HG02642 (cell line): Measurements from ENCODE around the gene SSTR1.

Experiments used
- ATAC-seq: cut with Tn5 transposase; IDR thresholded peaks from one replicate; pipeline ENCODE4 v1.9.1; 2021; ENCODE audit warnings: mild to moderate bottlenecking; ENCODE audit not compliant: unreplicated experiment, poor library complexity

The SSTR1 gene

DNA sequence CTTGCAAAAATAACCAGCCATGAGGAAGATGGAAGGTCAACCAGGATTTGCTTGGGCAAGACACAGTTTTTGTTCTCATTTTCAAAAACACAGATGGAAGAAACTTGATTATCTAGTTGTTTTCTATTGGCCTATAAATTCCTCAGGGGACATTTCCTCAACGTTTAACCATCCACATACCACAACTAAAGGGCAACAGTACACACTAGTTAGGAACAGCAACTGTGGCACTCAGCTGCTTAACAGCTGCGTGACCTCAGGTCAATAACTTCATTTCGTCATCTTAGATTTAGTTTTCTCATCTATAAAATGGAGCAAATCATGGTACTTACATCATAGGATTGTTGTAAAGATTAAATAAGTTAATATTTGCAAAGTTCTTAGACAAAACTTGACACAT lies 18.7 kb downstream of the SSTR1 start:
- no peak for ATAC-seq

DNA sequence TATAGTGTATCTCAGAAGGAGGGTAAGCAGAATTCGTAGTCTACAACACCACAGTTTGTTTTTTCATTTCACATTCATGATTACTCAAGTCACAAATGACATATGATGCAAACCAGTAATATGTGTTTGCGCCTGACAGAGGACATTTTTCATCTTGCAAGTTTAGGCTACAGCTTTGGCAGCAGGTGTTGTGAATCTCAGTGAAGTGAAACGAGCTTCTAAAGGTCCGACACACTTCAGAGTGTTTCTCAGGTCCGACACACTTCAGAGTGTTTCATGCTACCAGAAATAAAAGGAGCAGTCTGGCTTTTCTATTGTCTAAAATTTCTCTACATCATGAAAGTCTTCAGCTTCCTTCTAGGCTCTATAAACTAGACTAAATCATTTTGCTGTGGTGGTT lies 25.5 kb downstream of the SSTR1 start:
- ATAC-seq = no peak

DNA sequence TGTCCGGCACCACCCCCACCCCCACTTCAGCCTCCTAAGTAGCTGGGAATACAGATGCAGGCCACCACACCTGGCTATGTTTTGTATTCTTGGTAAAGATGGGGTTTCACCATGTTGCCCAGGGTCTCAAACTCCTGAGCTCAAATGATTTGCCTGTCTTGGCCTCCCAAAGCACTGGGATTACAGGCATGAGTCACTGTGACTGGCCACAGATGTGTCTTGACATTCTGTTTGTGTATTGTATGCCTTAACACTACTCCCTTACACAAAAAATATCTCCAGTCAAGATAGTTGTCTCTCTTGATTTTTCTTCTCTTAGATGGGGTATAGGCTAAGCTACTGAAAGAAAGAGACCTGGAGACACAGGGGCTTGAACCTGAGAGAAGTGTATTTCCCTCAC lies 30.6 kb downstream of the SSTR1 start:
- ATAC-seq = no peak

DNA sequence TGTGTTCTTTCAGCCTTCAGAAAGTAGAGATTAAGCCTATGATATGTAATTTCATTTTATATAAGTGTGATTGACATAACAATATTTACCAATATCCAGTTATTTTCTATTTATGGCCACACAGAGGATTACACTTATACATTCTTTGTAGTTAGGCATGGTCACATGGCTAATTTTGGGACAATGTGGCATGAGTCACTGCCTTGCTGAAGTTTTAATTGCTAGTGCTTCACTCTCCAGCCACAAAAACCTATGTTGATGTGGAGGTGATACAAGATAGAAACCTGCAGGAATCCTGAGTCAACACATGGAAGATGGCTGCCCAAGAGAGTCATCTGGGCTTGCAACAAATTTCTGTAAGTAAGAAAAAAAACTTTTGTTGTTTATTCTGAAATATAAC lies 31.2 kb downstream of the SSTR1 start:
- ATAC-seq = no peak

DNA sequence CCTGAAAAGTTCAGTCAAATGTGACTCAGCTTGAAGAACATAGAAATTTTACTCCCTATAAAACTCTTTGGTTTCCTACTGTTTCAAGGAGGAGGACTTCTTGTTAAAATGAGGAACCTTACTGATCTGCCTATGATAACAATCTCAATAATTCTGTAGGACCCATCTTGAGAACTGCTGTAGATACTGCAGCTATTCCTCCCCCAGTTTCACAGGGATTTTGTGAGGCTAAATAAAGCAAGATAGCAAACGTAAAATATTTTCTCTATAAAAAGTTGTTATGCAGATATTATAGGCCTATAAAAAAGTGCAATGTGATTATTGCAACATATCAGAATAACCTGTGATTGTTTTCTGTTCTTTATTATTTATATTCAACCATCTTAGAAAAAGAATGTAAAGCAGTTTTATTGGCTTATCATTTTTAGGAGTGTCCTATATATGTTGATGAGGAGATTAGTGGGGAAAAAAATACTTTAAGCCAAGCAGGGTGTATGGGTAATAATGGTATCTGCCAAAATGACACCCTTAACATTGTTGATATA lies 36.1 kb downstream of the SSTR1 start:
- no peak for ATAC-seq

DNA sequence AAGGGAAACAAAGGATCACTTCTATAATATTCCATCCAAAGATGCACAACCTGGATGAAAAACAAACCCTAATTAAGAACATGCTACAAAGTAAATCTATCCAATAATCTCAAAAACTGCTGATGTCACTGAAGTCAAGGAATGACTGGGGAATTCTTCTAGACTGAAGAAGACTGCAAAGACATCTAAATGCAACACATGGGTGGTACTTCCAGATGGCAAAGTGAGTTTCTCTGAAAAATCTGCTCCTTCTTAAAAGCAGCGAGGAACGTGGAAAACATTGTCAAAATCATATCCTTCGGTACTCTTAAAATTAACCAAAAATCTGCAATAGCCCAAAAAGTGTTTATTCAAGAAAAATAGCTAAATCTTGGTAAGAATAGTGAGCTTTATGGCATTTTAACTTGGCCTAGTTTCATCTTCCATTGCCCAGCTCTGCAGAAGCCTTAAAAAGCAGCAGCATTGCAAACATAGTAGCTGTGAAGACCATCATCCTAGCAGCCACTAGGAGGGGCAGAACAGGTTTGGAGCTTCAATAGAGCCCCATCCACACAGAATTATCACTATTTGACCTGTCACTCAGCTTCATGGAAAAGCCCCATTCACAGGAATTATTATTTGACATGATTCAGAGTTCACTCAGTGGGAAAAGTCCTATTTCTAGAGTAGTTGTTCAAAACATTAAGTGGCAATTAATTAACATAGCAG lies 40.8 kb downstream of the SSTR1 start:
- ATAC-seq = no peak

DNA sequence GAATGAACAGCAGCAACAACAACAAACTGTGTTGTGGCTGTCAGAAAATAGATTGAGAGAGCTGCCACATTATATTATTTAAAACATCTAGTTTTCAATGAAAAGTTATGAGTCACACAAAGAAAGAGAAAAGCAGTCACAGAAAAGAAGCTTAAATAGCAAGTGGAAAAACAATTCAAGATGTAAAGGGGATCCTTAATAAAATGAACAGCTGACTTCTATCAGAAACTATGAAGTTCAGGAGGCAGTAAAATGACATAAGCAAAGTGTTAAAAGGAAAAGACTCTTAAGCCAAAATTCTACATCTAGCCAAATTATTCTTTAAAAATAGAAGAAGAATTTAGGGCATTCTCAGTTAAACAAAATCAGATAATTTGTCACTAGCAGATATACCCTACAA lies 42.6 kb downstream of the SSTR1 start:
- ATAC-seq = no peak

DNA sequence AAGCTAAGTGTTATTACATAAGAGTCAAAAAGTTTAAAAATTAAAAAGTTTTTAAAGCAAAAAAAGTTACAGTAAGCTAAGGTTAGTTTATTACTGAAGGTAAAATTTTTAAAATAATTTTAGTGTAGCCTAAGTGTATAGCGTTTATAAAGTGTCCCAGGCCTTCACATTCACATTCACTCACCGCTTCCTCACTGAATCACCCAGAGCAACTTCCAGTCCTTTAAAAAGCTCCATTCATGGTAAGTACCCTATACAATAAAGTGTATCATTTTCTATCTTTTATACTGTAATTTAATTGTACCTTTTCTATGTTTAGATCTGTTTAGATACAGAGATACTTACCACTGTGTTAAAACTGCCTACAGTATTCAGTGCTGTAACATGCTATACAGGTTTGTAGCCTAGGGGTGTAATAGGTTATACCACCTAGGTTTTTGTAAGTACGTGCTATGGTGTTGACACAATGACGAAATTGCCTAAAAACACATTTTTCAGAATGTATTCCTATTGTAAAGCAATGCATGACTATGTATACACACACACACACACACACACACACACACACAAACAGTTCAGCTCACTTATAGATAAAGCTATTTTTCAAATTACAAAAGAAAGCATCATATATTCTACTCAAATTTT lies 44.5 kb downstream of the SSTR1 start:
- no peak for ATAC-seq

DNA sequence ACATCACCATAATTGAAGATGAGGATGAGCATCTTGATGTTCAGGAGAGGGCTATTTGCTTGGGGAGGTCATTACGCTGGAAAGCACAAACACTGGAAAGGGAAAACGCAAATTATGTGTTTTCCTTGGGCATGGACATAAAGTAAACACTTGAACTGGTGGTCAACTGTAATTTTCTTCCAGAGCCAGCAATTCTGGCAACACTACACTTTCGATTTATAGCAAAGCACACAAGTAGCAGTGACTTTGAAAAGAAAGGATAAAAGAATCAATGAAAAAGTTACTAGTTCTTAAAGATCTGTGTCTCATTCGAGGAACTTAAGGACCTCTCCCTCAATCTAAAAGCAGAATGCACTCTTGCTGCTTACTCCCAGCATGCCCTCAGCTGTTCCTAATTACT lies 46.0 kb downstream of the SSTR1 start:
- ATAC-seq = no peak

DNA sequence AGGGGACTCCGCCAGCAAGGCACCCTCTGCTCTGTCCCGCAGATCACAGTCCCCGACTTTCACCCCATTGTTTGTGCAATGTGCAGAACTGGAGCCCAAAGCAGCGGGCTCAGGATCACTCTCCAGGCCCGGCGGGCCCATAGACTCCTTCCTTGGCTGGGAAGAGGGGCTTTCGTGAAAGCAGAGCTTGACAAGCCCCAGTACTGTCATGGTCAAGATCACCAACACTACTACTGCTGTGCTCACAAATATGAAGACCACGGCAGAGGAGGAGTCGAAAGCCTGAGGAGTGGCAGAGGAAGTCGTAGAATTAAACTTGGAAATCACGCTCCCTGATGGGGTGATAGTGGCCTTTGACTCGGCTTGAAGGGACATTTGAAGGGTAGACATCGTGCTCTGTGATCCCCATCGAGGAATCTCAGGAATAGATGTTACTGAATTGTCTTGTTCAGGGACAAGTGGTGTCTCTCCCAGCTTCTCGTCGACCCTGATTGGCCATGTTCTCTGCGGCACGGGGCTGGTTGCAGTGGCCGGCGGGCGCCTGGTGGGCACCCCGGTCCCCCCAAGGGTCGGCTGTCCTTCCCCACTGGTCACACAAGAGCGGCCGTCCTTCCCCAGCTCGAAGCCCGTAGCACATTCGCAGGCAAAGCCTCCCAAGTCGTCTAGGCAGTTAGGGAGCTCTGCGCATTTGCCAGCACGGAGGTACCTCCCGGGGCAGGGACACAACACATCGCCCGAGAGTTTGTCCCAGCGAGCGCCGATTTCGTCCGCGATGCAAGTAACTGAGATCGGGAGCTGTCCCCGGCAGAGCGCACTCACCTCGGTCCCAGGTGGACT lies 47.1 kb downstream of the SSTR1 start:
- ATAC-seq = no peak

DNA sequence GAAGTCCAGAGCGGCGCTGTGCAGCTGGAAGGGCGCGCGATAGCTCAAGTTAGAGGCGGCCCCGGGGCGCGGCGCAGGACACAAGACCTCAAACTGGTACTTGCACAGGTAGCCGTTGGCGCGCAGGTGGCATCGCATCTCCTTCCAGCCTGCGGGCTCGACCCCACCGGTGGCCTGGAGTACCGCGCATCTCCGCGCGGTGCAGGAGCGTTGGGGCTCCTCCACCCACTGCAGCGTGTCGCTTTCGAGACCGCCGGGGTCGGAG lies 47.6 kb downstream of the SSTR1 start:
- no peak for ATAC-seq

DNA sequence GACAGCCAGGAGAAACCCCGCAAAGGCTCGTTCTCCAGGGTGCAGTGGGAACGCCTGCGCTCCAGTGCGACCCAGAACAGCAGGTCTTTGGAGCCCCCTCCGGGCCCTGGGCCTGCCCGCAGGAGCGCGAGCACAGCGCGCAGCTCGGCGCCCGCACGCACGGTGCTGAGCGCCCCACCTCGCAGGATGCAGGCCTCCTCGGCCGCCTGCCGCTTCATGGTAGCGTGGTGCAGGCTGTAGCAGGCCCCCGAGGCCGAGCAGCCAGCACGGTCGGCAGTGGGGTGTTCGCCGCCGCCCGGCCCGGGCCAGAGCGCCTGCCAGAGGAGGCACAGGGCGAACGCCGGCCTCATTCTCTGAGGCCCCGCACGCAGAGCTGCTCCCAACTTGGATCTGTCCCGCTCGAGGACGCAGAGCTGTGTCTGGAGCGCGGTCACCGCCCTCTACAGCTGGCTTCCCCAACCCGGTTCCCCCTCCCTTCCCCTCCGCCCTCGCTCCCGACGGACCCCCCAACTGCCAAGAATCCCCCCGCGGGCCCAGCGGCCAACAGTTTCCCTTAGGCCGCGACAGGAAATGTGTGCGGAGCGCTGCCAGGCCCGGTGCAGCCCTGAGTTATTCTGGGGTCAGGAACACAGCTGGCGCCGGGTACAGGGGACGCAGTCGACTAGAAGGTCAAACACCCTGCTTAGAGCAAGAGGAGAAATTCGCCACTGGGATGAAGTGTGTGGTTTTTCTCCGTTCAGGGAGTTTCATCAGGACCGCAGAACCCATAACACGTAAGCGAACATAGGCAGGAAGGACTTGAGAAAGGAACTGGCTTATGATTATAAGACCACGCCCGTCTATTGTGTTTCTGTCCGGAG lies 48.2 kb downstream of the SSTR1 start, which contains the start of gene CLEC14A:
Gene CLEC14A (minus strand): TSS at position 421 of the 860 bp plus-strand sequence. CDS start 71 bp downstream, at position 350.
- ATAC-seq = no peak

DNA sequence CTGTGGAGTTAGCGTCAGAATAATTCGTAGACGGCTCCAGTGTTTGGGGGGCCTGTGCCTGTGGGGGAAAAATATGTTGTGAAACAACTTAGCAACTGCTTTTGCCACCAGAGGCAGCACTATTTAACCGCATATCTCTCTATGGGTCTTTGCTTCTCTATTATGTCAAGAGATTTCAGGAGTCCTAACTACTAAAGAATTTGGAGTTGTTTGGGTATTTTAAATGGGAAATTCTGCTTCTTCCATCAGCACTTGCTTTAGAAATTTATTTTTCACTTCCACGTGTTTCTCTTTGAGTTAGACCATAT lies 48.8 kb downstream of the SSTR1 start:
- no peak for ATAC-seq

DNA sequence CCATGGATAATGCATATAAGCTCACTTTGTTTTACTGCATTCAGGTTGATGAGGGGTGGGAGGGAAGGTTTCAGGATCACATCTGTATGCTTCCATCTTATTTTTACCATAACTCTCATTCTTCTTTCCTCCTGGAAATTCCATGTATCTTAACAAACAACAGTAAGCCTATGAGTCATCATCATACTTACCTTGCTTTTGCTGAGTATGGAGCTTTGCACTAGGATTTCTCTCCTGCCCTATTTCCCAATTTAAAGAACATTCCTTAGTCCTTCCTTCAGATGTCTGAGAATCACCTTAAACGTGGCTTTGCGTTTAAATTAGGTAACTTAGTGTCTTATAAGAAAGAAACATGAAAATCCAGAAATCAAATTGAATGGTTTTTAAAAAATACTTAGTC lies 49.8 kb downstream of the SSTR1 start:
- no peak for ATAC-seq

DNA sequence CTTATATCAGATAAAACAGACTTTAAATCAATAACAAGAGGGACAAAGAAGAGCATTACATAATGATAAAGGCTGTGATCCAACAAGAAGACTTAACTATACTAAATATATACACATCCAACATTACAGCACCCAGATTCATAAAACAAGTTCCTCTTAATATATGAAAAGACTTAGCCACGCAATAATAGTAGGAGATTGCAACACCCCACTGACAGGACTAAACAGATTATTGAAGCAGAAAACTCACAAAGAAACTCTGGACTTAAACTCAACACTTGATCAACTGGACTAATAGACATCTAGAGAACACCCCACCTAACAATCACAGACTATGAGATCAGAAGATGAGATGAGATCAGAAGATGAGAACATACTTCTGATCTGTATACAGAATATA lies 53.9 kb downstream of the SSTR1 start:
- ATAC-seq = no peak
